HG02623 (cell line): ENCODE results near the gene C5orf22.
"Not testable (repeated sequence)": the region's sequence is repeated elsewhere in the genome, so short reads cannot be mapped to it uniquely, and the experiment has no call there.

Experiments
- ATAC-seq: cut with Tn5 transposase; IDR thresholded peaks from one replicate; pipeline ENCODE4 v1.9.1; 2021; ENCODE audit warnings: moderate library complexity; ENCODE audit not compliant: unreplicated experiment

C5orf22 gene

GRCh38 chr5:31551878-31552277 is 19.8 kb downstream of the C5orf22 start:
- no peak for ATAC-seq

- ATAC-seq: no peak
Observed at GRCh38 chr5:31553863-31554262, 21.8 kb downstream of the C5orf22 start.

- ATAC-seq: no peak
Observed at GRCh38 chr5:31554552-31554951, 22.5 kb downstream of the C5orf22 start.

DNA sequence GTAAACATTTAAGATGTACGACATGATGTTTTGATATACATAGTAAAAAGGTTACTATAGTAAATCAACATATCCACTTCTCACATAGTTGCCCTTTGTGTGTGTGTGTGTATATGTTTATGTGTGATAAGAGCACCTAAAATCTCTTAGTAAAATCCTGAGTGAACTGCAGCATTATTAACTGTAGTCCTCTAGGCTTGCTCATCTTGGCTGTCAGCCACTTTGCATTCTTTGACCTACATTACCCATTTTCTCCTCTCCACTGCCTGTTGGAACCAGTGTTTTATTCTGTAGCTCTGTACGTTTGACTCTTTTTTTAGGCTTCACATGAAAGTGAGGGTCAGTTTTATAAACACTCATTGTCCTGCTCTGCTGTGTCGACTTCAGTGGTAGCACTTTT is 24.4 kb downstream of the C5orf22 start:
- no peak for ATAC-seq

GRCh38 chr5:31559942-31560341 is 27.8 kb downstream of the C5orf22 start:
- no peak for ATAC-seq

DNA sequence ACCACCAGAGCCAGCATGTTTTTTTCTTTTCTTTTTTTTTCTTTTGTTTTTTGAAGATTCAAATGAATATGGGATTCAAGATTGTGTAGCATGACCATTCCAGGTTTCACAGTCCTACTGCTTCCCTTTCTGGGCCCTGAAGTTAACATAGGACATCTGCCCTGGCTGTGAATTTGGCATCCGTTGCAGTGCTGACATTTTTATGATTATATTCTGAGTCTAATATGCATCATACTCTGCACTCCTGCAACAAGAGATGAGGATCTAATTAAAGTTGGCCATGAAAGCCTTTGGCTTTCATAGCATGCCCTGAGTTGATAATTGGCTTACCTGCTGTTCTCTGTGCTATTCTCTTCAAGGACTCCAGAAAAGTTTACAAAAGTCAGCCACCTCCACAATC is 29.8 kb downstream of the C5orf22 start:
- no peak for ATAC-seq

GRCh38 chr5:31563216-31563615 is 31.1 kb downstream of the C5orf22 start:
- ATAC-seq: no peak

- ATAC-seq: not testable (repeated sequence)
Observed at GRCh38 chr5:31566362-31566761, 34.3 kb downstream of the C5orf22 start.

GRCh38 chr5:31568302-31568835 is 36.3 kb downstream of the C5orf22 start:
- no peak for ATAC-seq

GRCh38 chr5:31569068-31569467 is 37.0 kb downstream of the C5orf22 start:
- ATAC-seq: no peak

GRCh38 chr5:31573494-31574142 is 41.5 kb downstream of the C5orf22 start:
- peak; percentile 66 for ATAC-seq

DNA sequence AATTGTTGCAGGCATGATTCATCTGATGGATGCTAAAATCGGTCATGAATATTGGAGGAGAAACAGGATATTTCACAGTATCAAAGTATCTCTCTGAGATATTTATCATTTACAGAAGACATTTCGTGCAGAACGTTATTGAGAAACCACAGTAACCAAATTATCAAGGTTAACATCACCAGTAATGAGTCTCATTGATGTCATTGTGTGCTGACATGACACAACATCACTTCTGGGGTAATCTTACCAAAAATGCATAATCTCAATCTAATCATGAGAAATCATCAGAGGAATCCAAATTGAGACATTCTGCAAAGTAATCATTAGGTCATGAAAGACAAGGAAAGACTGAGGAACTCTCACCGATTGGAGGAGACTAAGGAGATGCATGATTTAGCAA is 42.7 kb downstream of the C5orf22 start:
- no peak for ATAC-seq

- no peak for ATAC-seq
Observed at GRCh38 chr5:31577438-31577837, 45.3 kb downstream of the C5orf22 start.

GRCh38 chr5:31579558-31579957 is 47.5 kb downstream of the C5orf22 start:
- ATAC-seq: no peak

DNA sequence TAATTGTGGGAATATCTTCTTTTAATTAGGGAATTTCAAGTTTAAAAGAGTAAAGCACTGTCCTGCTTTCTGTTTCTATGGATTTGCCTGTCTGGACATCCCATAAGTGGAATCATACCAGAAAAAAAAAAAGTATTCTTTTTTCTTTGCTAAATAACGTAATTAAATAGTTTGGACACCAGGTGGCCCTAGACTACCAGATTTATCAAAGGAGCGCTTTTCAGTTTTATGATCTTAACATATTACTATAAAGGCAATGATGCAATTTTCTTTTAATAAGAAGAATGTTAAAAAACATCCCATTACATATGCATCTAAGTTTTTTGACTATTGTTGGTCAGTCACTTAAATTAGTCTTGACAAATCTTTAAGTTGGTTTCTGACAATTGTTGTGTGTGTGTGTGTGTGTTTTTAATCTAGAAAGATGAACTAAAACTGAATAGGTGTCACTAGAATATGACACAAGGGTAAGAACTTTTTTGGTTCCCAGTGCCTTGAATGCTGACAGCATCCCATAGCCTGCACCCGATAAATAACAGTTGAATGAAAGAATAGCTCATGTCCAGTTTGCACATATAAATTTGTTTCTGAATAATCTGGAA is 49.5 kb downstream of the C5orf22 start:
- no peak for ATAC-seq

DNA sequence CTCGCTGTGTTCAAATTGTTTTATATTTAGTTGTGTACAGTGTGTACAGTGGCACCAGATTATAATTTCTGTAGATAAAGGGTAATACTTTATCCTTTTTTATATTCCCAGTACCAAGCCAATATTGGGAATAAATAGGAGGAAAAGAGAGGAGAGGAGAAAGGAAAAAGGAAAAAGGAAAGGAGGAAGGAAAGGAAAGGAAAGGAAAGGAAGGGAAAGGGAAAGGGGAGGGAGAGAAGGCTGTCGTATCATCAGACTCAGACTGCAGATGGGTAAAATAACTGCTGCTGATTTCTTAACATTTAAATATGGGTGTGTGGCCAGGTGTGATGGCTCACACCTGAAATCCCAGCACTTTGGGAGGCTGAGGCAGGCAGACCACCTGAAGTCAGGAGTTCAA is 51.0 kb downstream of the C5orf22 start:
- ATAC-seq: no peak

DNA sequence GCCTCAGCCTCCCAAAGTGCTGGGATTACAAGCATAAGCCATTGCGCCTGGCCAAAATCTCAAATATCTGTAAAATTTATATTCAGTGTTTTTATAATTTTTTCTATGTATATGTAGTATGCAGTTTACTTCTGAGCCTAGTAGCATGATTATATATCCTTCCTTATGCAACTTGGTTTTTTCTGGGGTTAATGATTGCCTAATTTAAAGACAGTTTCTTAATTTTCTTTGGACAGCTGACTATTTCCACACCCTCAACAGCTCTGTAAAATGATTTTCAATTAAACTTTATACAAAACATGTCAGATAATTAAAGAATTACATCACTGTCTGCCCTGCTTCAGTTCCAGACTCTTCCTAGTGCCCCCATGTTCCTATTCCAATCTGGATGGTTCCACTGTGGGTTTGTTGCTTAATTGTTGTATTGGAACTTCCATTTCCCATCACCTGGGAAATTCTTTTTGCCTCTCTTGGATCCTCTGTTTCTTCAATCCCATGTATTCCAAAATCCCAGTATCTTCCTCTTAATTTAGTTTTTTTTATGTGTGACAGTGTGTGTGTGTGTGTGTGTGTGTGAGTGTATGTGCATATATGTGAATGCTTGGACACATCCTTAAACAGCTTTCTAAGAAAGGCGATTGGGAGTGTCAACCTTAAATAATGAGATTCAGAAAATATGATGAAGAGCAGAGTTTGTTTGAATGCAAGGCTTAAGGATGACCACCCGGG is 53.2 kb downstream of the C5orf22 start:
- ATAC-seq: no peak

- ATAC-seq: no peak
Observed at GRCh38 chr5:31585895-31586270, 53.8 kb downstream of the C5orf22 start.

DNA sequence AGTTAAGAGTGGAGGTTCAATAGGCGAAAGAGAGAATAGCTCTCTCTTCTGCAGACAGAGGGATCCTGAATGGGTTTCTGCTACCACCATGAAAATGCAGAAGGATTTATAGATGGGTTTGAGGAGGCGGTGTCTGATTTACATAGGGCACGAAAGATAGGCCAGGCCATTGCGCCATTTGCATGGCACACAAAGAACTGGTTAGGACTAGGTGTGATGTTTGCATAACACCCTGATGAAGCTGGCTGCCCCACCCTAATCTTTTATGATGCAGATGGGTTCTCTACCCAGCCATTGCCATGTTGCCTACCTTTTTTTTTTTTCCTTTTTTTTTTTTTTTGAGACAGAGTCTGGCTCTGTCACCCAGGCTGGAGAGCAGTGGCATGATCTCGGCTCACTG is 55.4 kb downstream of the C5orf22 start:
- ATAC-seq: no peak

GRCh38 chr5:31593665-31594064 is 61.6 kb downstream of the C5orf22 start:
- no peak for ATAC-seq

DNA sequence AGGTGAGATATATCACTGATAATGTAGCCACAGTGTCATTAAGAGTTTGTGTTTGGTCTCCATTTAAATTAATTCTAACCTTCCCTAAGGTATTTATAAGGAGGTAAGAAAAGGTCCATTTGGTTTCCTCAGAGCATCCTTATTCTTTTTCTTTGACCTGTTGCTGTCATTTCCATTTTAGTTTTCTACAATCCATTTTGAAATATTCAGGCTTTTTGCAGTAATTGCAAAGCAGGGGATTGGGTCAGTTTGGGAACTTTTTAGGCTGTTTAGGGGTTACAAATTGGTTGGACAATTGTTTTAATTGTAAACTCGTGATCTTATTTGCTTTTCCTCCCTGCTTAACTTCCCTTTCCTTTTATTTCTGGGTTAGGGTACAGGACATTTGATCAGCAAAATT is 64.3 kb downstream of the C5orf22 start:
- ATAC-seq: no peak
